ENCODE data around the gene OSBPL6.

- peak; percentile 8 for TF ChIP-seq CTCF (IDR thresholded peaks at IDR 0.05)
- TF ChIP-seq EZH2 (IDR thresholded peaks at IDR 0.05; ENCODE audit: borderline replicate concordance, insufficient read depth, low read depth, low read length, poor library complexity, severe bottlenecking), result no peak
These were observed 185.1 kb downstream of the OSBPL6 start for GRCh38 chr2:178379162-178380004.
